Neural cell (in vitro differentiated cells): Measurements from ENCODE around the gene ACTG1.

Source experiments
- CTCF ChIP-seq: fragments of 450-650 bp; IDR thresholded peaks from 2 replicates; pipeline ENCODE4 v1.5.1; 2014; ENCODE audit warnings: antibody characterized with exemption, mild to moderate bottlenecking, moderate library complexity; ENCODE audit not compliant: poor library complexity, severe bottlenecking
- EP300 ChIP-seq: fragments of 450-650 bp; conservative IDR thresholded peaks from 2 replicates; pipeline ENCODE4 v1.6.1; 2014; ENCODE audit warnings: antibody characterized with exemption, mild to moderate bottlenecking, moderate library complexity; ENCODE audit not compliant: poor library complexity, severe bottlenecking
- EZH2 ChIP-seq: fragments of 200-600, 300-800 bp; shearing (Covaris generic), sonication (generic); IDR thresholded peaks from 2 replicates; pipeline ENCODE4 v1.6.1; 2014; ENCODE audit warnings: antibody characterized with exemption, low read length, borderline replicate concordance, mild to moderate bottlenecking; ENCODE audit not compliant: insufficient read depth, poor library complexity, severe bottlenecking
- POLR2AphosphoS5 ChIP-seq: IDR thresholded peaks from 2 replicates; pipeline ENCODE4 v1.6.1; 2012
- SMC3 ChIP-seq: fragments of 450-650 bp; conservative IDR thresholded peaks from 2 replicates; pipeline ENCODE4 v1.6.1; 2014; ENCODE audit warnings: antibody characterized with exemption, mild to moderate bottlenecking, moderate library complexity; ENCODE audit not compliant: poor library complexity
- TAF1 ChIP-seq: IDR thresholded peaks from 2 replicates; pipeline ENCODE4 v1.6.1; 2012; ENCODE audit warnings: low read depth

GRCh38 chr17:81466564-81467472, 45.8 kb downstream of the ACTG1 start:
- TF ChIP-seq CTCF = no peak
- TF ChIP-seq TAF1 = no peak
- no peak for TF ChIP-seq EP300
- no peak for TF ChIP-seq EZH2
- TF ChIP-seq POLR2AphosphoS5 = no peak
- TF ChIP-seq SMC3 = no peak
